NCI-H446 treated with DMSO at 0.1 percent for 48 hours (cell line): ENCODE results near the gene MORN2.

Source experiments
- DNase-seq: peaks from one replicate; lab custom pipeline; 2025; lab: John Stamatoyannopoulos, UW

The MORN2 gene

GRCh38 chr2:38889575-38889974 lies 13.8 kb downstream of the MORN2 start, which contains the start of gene ARHGEF33:
Gene ARHGEF33 (plus strand): TSS chr2:38889875. CDS start chr2:38919448, 29,573 bp downstream.
- DNase-seq = no peak

DNA sequence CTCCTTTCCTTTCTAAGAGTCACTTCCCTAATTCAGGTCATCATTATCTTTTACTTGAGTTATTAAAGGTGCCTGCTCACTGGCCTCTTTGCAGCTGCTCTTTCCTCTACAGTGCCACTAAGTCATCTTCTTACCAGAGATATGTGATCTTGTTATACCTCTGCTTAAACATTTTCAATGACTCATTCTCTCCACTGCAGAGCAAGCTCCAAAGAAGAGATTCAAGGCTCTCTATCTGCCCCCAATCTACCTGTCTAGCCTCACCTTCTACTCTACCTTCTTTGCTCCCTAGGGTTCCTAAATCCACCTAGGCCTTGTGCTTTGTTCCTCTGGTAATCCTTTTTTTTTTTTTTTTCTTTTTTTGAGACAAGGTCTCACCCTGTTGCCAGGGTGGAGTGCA lies 17.0 kb downstream of the MORN2 start:
- no peak for DNase-seq

DNA sequence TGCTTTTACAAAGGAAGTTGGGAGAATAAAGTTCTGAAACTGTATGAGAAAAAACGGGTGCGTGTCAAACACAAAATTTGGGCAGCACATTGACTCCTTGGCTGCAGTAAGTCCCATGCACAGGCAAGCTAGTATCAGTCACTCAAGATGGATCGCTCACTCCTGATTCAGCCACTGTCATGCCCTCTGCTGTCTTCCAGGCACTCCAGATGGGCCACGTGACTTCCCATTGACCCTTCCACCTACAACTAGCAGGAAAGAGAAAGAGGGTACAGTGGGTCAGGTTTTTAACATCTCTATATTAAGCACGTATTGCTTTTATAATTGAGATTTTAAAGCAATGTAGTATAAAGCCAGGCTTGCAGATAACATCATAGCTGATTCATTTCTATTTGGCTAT lies 22.5 kb downstream of the MORN2 start:
- no peak for DNase-seq

DNA sequence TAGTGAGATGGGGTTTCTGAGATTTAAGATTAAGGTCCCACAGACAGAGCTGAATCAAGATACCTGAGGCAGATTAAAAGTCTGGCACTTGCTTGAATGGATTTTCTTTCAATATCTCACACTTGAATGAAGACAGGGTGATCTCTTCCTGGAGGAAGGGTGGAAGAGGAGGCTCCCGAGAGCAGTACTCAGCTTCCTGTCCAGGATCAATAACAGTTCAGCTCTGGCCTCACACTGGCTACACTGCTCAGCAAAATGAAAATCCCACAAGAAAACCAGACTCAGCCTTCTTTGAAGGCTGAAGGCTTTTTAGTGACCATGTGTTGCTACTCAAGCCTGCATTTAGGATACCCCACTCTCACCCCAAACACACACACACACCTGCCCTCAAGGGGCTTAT lies 24.9 kb downstream of the MORN2 start:
- no peak for DNase-seq

DNA sequence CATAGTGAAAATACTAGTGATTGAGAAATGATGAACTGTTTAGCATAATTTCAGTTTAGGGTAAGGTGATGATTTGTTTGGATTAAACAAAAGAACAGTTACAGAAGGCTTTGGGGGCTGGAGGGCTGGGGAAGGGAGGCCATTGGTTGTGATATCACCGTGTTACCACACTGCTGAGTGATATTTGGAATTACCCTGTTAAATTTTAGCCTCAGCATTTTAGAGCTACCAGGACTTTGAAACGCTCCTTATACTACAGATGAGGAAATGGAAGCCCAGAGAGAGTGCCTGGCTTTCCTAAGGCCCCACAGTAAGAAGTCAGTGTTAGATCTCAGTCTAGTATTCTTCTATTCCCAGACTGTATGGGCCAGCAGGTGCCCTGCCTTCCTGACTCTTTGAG lies 29.5 kb downstream of the MORN2 start:
- DNase-seq = no peak

DNA sequence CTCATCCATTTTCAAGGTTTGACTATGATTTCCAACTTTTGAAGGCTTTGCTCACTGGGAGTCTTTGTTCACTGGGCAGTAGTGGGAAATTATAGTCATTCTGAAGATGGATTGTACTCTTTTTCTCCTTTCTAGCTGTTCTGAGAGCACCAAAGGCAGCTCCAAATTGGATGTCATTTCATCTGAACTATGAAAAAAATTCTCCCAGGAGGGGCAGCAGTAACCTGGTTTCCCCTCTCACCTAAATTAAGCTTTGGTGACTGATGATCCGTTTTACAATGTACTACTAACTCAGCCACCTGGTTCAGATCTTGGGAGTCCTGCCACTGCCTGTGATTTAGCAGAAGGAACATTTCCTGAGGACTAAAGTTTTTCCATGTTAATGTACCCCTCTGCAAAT lies 31.5 kb downstream of the MORN2 start:
- DNase-seq = no peak

GRCh38 chr2:38907743-38908562 lies 32.2 kb downstream of the MORN2 start:
- no peak for DNase-seq

DNA sequence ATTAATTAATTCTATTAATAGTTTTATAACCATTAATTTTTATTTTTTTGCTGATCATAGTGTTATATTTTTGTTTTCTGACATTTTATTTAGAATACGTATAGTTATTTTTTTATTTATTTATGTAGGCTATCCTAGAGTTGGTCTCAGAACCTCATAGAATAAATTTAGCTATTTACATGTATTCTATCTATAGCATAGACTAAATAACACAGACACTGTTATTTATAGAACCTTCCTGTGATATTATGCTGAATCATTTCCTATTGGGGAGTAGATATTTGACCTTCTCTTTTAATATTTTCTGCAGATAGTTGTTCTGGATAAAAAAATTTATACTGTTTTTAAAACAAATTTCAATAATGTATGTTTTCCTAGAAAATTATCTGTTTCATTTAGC lies 34.1 kb downstream of the MORN2 start:
- no peak for DNase-seq

DNA sequence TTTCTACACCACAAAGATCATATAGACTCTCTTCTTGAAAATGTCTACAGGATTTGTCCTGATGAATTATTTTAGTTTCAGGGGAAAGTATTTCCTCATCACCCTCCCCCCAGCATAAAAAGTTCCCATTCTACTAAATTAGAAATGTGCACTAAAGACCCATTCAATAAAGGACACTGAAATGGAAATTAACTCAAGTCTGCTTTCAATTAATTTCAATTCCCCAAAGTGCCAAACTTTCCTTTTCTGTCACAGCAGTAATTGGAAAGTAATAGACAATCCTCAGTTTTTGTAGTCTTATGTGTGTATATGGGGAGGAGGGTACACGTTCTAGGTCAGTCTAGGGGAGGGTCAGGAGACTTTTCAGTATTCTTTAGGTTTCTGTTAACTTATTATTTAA lies 35.4 kb downstream of the MORN2 start:
- no peak for DNase-seq

DNA sequence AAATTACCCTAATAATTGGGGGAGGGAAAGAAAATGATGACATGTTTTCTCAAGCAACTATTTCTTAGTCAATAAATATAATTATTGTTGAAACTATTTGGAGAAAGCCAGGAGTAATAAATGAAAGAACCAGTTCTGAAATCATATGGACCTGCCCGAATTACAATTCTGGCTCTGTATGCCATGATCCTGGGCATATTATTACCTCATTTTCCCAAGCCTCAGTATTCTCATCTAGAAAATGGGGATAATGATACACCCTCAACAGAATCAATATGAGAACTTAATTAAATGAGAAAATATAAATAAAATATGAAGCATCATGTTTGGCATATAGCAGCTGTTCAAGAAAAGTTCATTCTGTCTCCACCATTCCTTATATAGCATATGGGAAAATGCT lies 36.8 kb downstream of the MORN2 start:
- no peak for DNase-seq

GRCh38 chr2:38922389-38922788 lies 46.6 kb downstream of the MORN2 start:
- no peak for DNase-seq

DNA sequence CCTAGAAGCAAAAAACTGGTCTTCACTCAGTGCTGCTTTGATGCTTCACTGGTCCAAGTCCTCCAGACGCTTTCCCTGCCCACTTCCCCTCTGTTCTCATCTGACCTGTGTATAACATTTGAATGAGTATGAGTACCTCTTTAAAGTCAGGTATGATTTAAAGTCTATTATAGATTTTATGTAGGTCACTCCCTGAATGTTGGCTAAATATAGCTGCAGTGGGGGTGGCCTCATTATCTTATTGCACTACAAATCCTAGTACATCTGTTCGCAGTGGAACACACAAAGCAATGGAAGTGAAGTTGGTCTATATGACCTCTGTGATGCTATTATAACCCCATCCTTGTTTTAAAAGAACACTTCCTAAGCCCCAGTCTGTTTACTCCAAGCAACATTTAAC lies 47.1 kb downstream of the MORN2 start:
- no peak for DNase-seq

DNA sequence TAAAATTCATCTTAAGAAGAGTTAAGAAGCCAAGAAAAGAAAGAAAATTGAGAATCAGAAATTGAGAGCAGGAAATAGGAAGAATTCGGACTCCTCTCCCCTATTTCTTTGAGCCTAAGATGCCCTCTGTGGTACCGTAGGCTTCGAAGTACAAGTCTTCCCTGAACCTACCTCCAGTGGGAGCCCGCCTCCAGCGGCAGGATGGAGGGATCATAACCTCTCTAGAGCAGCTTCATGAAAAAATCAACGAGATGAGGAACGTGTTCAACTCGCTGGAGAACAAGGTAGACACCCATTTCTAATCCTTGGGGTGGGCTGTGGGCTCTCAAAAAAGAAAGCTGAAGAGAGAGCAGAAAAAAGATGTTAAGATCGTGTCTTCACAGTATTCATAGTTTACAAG lies 50.2 kb downstream of the MORN2 start:
- no peak for DNase-seq

DNA sequence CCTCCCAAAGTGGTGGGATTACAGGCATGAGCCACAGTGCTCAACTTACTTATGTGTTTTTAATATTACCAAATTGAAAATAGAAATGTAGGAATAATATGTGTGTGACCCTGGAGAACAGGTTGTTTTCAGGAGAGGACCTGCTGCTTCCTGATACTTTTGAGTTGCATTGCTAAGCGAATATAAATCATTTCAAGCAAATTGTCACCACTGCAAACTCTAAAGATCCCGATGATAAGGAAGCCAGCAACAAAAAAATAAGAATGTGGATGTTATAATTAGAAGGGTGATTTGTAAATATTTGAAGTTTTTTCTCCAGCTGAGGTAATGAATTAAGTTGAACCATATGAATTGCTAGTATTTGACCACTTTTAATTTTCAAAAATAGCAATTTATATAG lies 54.8 kb downstream of the MORN2 start:
- no peak for DNase-seq
